SIG-M5 (cell line): ENCODE results near the gene PPP4R3A.
"Not testable (repeated sequence)": the region's sequence is repeated elsewhere in the genome, so short reads cannot be mapped to it uniquely, and the experiment has no call there.

ENCODE experiments used
- DNase-seq: peaks from one replicate; lab custom pipeline; 2025; lab: John Stamatoyannopoulos, UW

Gene PPP4R3A

DNA sequence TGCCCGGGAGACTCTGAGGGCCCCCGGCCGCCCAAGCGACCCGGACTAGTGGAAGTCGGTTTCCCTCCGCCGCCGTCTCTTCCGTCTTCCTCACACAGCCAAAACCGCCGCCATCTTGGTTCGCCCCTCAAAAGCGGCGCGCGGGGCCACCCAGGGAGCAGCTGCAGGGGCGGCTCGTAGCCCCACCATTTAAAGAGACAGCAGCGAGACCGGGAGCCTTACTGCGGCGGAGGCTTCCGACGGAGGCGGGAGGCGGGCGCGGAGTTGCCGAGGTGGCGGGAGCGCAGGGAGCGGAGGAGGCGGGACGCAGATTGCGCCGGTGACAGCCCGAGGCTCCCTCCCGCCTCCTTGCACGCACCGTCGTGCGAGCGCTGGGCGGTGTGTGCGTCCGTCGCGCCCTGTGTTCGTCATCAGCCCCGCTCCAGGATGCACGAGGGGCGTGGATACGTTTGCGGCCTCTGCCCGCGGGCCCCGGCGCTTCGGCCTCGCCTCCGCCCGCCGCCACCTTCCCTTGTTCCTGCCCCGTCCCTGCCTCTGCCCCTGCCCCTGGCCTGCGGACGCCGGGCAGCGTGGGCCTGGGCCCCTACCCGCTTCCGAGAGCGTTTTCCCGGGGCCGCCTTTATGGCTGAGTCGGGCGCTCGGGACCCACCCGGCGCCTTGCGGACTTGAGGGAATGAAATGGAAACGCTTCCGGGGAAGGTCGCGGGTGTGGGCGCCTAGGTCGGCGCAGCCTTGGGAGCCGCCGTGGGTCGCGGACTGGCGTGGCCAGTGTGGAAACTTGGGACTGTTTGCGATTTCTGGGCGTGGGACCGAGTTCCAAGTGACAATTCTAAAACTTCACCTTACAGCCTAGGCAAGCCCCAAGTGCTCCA is at the start of gene PPP4R3A:
Gene PPP4R3A (minus strand): TSS at position 140 of the 872 bp plus-strand sequence. CDS start 663 bp downstream, outside the sequence.
- DNase-seq: peak; percentile 64

DNA sequence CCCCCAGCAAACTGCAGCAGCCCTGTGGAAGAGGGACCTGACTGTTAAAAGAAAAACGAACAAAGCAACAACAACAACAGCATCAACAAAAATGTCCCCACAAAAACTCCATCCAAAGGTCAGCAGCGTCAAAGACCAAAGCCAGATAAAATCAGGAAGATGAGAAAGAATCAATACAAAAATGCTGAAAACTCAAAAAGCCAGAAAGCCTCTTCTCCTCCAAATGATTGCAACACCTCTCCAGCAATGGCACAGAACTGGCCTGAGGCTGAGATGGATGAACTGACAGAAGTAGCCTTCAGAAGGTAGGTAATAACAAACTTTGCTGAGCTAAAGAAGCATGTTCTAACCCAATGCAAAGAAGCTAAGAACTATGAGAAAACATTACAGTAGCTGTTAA is 45.4 kb upstream of the PPP4R3A start:
- no peak for DNase-seq

DNA sequence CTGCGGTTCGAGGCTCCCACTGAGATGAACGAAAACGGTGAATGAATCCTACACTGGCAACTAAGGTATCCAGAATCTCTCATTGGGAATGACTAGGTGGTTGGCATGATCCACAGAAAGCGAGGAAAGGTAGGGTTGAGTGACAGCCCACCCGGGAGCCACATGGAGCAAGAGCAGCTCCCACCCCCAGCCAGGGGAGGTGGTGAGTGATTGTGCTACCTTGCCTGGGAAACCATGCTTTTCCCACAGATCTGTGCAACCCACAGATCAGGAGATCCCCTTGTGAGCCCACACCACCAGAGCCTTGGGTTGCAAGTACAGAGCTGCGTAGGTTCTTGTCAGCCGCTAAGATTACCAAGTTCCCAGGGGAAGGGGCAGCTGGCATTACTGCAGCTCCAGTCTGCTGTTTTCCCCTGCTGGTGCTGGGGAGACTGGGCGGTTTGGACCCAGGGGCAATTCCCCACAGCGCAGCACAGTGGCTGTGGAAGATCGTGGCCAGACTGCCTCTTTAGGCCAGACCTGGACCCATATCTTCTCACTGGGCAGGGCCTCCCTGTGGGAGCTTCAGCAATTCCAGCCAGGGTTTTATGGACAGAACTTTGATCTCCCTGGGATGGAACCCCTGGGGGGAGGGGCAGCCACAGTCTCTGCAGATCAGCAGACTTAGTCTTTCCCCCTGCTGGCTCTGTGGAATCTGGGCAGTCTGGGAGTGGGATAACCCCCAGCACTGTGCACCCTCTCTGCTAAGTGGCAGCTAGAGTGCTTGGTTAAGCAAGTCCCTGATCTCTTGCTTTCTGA is 44.6 kb upstream of the PPP4R3A start:
- no peak for DNase-seq

DNA sequence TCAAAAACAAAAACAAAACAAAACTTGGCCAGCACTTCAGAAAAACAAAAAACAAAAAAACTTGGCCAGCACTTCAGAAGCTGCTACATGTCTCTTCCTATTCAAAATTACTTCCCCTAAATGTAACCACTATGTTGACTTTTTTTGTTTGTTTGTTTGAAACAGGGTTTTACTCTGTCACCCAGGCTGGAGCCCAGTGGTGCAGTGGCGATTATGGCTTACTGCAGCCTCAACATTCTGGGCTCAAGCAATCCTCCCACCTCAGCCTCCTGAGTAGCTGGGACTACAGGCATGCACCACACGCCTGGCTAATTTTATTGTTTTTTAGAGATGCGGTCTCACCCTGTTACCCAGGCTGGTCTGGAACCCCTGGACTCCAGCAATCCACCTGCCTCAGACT is 38.0 kb upstream of the PPP4R3A start:
- DNase-seq: no peak

DNA sequence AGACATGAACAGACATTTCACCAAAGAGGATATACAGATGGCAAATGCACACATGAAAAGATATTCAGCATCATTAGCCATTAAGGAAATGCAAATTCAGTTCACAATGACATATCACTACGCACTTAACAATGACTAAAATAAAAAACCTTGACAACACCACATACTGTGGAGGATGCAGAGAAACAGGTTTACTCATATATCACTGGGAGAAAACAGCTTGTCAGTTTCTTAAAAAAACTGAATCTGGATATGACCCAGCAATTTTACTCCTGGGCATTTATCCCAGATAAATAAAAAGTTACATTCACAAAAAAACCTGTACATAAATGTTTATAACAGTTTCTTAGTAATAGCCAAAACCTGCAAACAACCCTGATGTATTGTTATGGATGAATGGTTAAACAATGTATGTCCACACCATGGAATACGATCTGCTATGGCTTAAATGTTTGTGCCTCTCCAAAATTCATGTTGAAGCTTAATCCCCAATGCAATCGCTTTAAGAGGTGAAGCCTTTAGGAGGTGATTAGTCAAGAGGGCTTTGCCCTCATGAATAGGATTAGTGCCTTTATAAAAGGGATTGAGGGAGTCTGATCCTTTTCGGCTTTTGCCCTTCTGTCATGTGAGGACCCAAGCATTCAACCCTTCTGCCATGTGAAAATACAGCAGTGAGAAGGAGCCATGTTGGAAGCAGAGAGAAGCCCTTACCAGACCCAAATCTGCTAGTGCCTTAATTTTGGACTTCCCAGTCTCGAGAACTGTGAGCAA is 36.0 kb upstream of the PPP4R3A start:
- no peak for DNase-seq

DNA sequence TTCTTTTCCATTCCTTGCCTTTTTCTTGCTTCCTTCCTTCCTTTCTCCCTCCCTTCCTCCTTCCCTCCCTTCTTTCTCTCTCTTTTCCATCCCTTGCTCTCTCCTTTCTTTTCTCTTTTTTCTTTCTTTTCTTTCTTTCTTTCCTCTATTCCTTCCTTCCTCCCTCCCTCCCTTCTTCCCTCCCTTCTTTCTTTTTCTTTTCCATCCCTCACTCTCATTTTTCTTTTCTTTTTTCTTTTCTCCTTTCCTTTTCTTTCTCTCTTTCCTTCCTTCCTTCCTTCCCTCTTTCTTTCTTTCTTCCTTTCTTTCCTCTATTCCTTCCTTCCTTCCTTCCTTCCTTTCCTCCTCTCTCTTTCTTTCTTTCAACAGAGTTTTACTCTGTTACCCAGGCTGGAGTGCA is 35.1 kb upstream of the PPP4R3A start:
- DNase-seq: no peak

DNA sequence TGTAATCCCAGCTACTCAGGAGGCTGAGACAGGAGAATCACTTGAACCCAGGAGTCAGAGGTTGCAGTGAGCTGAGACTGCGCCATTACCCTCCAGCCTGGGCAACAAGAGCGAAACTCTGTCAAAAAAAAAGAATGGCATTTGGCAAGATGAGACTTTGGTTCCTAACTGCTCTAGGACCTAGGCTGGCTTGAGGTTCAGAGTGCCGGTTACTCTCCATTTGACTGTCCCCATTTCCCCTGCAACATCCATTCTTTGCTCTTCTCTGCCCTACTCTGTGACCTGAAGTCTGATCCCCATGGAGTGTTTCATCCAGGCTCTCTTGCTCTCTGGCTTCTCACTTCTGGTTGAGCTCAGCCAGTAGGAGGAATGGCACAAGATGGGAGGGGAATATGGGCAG is 26.2 kb upstream of the PPP4R3A start:
- no peak for DNase-seq

DNA sequence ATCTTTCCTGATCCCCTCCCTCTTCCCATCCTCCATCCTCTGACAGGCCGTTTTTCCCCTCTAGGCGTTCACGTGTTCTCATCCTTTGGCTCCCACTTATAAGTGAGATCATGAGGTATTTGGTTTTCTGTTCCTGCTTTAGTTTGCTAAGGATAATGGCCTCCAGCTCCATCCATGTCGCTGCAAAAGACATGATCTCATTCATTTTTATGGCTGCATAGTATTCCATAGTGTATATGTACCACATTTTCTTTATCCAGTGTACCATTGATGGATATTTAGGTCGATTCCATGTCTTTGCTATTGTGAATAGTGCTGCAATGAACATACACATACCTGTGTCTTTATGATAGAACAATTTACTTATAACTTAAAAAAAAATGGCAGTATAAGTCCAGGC is 23.9 kb upstream of the PPP4R3A start:
- DNase-seq: not testable (repeated sequence)

DNA sequence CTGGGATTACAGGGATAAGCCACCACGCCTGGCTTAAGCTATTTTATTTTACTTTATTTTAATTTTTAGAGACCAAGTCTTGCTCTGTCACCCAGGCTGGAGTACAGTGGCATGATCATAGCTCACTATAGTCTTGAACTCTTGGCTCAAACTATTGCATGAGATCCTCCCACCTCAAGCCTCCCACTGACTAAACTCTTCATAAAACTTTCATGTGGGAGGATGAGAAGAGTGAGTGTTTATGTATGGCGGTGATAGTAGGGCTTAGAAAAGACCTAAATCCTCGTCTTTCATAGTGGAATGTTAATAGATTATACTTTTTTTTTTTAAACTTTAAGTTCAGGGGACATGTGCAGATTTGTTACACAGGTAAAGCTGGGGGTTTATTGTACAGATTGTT is 23.5 kb upstream of the PPP4R3A start:
- DNase-seq: no peak

DNA sequence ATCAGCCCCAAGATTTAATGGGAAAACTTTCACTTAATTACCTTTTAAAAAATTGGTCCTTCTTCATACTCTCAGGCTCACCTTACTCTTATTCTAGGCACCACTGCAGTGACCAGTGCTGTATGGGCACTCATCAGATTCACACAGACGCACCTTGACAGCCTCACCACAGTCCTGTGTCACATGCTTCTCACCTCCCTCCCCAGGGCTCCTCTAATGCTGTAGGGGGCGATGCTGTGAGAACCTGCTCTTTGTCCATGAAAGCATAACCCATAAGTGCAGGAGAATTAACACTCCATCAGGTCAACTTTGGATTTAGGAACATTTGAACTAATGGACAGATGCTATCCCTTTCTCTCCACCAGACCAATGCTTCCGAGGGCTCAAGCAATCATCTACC is 13.9 kb upstream of the PPP4R3A start:
- DNase-seq: no peak

DNA sequence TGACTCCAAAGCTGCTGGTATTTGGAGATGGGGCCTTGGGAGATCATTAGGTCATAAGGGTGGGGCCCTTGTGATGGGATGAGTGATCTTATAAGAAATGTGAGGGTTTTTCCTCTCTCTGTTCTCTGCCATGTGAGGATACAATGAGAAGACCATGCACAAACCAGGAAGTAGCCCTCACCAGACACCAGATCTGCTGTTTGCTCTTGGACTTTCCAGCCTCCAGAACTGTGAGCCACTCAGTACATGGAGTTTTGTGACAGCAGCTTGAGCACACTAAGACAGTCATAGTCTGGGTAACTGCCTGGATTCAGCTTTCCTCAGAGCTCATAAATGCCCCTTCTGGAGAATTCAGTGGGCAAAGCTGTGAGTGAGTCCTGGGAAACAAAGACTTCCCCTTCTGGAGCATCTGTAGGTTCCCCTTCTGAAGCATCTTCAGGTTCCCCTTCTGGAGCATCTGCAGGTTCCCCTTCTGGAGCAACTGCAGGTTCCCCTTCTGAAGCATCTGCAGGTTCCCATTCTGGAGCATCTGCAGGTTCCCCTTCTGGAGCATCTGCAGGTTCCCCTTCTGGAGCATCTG is 11.0 kb upstream of the PPP4R3A start:
- DNase-seq: no peak

DNA sequence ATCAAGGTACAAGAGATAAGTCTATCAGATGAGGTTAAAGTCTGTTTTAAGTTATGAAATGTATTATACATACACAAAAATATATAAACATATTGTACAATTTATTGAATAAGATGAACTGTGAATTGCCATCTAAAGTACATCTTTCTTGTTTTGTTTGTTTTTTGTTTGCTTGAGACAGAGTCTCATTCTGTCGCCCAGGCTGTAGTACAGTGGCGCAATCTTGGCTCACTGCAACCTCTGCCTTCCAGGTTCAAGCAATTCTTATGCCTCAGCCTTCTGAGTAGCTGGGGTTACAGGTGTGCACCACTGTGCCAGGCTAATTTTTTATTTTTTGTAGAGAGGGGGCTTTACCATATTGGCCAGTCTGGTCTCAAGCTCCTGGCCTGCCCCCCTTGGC is 10.0 kb upstream of the PPP4R3A start:
- DNase-seq: no peak

DNA sequence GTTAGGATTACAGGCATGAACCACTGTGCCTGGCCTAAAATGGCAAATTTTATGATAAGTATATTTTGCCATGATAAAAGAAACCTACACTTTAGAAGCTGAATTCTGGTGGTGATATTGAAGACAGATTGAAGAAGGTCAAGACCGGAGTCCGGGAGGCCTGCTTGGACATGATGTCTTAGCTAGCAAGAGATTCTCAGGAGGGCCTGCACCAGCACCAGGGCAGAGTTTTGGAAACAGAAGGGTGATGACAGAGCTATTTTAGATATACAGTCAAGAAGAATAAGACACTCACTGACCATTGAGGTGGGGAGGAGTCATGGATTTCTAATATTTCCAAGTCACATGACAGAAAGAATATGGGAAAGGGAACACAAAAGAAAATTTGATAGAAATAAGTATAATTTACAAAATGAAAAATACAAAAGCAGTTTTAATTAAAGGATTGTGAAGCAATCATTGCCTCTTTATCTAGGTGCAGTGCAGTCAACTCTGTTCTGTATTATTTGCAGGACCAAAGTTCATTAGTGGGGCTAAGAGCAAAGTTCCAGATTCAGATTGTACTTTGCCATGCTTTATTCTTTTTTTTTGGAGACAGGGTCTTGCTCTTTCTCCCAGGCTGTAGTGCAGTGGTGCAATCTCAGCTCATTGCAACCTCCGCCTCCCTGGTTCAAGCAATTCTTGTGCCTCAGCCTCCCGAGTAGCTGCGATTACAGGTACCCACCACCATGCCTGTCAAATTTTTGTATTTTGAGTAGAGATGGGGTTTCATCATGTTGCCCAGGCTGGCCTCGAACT is 9.3 kb upstream of the PPP4R3A start:
- DNase-seq: no peak

DNA sequence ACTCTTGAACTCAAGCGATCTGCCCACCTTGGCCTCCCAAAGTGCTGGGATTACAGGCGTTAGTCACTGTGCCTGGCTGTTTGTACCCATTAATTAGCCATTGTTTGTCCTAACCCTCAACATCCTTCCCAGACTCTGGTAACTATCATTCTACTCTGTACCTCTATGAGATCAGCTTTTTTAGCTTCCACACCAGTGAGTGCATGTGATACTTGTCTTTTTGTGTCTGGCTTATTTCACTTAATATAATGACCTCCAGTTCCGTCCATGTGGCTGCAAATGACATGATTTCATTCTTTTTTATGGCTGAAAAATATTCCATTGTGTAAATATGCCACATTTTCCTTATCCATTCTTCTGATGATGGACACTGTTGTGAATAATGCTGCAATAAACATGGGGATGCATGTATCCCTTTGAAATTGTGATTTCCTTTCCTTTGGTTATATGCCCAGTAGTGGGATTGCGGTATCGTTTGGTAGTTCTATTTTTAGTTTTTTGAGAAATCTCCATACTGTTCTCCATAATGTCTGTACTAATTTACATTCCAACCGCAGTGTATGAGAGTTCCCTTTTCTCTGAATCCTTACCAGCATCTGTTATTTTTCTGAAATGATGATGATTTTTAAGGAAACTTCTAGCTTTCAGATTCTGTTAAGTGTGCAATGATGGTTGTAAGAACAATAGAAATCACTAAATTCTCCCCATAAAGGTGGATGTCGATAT is 6.7 kb upstream of the PPP4R3A start:
- DNase-seq: no peak

DNA sequence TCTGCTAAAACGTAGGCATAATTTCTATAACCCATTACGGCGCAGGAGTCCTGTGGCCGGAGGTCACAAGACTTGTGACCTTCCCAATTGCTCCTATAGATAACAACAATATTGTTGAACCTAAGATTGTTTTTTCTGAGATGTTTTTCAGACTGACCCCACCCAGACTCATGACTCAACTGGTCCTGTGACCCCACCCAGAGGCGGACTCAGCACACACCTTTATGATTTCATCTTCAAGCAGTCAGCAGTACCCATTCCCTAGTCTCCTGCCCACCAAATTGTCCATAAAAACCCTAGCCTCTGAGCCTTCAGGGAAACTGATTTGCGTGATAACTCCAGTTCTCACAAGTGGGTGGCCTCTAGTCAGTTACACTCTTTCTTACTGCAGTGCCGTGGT is 5.9 kb upstream of the PPP4R3A start:
- DNase-seq: no peak

DNA sequence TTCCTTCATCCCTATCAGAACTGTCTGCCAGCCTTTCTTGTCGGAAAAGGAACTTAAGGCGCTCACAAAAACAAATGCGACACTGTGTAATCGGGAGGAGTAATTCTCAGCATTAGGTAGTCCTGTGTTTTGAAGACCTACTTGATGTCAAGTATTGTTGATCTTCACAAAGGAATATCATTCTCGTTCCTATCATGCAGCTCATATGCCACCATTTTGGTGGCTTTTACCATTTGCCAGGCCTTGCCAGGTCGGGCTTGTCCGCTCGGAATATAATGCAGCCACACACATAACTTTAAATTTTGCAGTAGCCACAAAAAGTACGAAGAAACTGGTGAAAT is 903 bp upstream of the PPP4R3A start:
- DNase-seq: no peak

DNA sequence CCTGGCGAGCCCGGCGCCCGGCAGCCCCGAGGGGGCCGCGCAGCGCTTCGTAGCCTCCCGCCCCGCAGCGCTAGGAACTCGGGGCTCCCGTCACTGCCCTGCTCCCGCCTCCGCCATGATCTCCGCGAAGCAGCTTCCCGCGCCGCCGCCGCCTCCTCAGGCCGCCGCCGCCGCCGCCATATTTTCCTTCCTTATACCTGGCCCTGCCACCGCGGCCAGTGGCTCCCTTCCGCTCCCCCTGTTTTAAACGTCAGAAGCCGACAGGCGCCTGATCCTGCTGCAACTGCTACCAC is 286 bp downstream of the PPP4R3A start:
- no peak for DNase-seq

DNA sequence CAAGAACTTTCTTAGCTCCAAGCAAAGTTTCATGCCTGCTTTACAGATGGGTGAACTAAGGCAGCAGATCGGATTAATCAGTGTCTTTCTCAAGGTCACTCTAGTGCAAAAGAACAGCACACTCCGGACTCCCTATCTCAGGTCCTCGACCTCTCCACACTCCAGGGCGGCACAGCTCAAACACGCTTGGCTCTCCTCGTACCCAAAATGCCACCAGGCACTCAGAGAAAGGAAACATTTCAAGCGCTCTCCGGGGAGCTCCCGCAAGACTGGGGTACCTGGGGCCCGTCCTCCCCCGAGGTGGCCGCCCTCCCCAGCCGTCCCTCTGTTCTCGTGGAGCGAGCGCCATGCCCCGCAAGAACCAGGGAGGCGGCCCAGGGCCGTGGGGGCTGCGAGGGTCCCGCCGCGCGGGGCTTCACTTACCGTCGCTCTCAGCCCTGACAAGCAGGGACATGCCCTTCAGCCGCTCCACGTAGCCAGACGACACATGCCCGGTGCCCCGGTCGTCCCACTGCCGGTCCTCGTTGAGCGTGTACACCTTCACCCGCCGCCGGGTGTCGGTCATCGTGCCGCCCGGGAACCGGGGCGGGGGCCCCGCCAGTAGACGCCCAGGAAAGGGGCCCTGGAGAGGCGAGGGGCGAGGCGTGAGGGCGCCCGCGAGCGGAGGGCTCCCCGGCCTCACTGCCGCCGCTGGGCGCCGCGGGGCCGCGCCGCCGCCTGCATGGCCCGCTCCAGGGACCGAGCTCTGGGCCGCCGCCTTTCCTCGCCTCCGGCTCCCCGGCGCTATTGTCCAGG is 830 bp downstream of the PPP4R3A start:
- DNase-seq: no peak

DNA sequence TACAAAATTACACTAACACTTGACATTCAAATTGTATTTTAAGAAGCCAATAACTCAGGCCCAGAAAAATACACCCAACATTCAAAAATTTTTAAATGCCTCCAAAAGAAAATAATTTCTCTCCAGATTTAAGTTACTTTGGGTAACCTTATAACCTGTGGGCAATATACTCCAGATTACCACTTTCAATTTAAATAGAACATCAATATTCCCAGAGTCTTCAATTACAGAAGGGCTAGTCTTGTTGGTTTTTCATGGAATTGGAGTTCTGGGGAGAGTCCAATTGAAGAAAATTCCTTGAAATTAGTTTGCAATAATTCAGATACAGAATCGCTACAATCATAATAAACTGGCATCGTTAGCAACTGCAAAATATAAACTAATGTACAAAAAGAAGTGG is 2.0 kb downstream of the PPP4R3A start:
- no peak for DNase-seq

DNA sequence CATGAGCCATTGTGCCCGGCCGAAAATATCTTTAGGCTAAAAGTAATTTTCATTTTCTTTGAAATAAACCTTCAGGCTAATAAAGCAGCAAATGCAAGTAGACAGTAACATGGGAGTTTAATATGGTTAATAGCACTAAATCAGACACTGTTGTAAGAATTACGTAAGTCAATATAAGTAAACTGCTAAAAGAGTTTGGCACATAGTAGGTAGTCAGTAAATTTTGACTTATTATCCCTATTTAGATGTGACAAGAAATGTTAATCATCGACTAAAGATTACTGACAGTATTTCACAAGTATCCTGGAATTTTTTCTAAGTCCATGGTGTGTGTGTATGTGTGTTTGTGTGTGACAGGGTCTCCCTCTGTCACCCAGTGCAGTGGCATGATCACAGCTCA is 3.9 kb downstream of the PPP4R3A start:
- no peak for DNase-seq
